Liver (tissue), 3 donors: ENCODE data around the gene OR2S2.

Experiments used
- FOXA1 ChIP-seq: IDR thresholded peaks from 2 replicates; pipeline ENCODE4 v1.6.1; 2016; ENCODE audit warnings: antibody characterized with exemption
- HNF4G ChIP-seq: IDR thresholded peaks from 2 replicates; pipeline ENCODE4 v1.6.1; 2016; ENCODE audit warnings: antibody characterized with exemption
- RAD21 ChIP-seq, 2 donors: IDR thresholded peaks; 2 replicates each; pipeline ENCODE4 v1.6.1; 2016; ENCODE audit warnings: antibody characterized with exemption in 2 of 2, mild to moderate bottlenecking in 2 of 2
- TAF1 ChIP-seq: conservative IDR thresholded peaks from 2 replicates; pipeline ENCODE4 v1.6.1; 2016; ENCODE audit warnings: antibody characterized with exemption, mild to moderate bottlenecking
- YY1 ChIP-seq: IDR thresholded peaks from 2 replicates; pipeline ENCODE4 v1.6.1; 2016; ENCODE audit warnings: antibody characterized with exemption, mild to moderate bottlenecking
- TF ChIP-seq, protein P1 (sequence below): IDR thresholded peaks from 2 replicates; pipeline ENCODE4 v1.6.1; 2016; ENCODE audit warnings: antibody characterized with exemption
- TF ChIP-seq, protein P2 (sequence below): fragments of 150-350 bp; IDR thresholded peaks from 2 replicates; pipeline ENCODE4 v1.5.1; 2017; ENCODE audit warnings: improper control_type of control experiment, low read depth, low read length; ENCODE audit not compliant: missing input control
- TF ChIP-seq, protein P3 (sequence below): IDR thresholded peaks from 2 replicates; pipeline ENCODE4 v1.6.1; 2016; ENCODE audit warnings: antibody characterized with exemption, mild to moderate bottlenecking
- donor health status: healthy.
- donor health status: healthy.

- TF ChIP-seq, protein P1, sequence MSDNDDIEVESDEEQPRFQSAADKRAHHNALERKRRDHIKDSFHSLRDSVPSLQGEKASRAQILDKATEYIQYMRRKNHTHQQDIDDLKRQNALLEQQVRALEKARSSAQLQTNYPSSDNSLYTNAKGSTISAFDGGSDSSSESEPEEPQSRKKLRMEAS: no peak
- TF ChIP-seq, protein P2, sequence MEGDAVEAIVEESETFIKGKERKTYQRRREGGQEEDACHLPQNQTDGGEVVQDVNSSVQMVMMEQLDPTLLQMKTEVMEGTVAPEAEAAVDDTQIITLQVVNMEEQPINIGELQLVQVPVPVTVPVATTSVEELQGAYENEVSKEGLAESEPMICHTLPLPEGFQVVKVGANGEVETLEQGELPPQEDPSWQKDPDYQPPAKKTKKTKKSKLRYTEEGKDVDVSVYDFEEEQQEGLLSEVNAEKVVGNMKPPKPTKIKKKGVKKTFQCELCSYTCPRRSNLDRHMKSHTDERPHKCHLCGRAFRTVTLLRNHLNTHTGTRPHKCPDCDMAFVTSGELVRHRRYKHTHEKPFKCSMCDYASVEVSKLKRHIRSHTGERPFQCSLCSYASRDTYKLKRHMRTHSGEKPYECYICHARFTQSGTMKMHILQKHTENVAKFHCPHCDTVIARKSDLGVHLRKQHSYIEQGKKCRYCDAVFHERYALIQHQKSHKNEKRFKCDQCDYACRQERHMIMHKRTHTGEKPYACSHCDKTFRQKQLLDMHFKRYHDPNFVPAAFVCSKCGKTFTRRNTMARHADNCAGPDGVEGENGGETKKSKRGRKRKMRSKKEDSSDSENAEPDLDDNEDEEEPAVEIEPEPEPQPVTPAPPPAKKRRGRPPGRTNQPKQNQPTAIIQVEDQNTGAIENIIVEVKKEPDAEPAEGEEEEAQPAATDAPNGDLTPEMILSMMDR: no peak
- TF ChIP-seq, protein P3, sequence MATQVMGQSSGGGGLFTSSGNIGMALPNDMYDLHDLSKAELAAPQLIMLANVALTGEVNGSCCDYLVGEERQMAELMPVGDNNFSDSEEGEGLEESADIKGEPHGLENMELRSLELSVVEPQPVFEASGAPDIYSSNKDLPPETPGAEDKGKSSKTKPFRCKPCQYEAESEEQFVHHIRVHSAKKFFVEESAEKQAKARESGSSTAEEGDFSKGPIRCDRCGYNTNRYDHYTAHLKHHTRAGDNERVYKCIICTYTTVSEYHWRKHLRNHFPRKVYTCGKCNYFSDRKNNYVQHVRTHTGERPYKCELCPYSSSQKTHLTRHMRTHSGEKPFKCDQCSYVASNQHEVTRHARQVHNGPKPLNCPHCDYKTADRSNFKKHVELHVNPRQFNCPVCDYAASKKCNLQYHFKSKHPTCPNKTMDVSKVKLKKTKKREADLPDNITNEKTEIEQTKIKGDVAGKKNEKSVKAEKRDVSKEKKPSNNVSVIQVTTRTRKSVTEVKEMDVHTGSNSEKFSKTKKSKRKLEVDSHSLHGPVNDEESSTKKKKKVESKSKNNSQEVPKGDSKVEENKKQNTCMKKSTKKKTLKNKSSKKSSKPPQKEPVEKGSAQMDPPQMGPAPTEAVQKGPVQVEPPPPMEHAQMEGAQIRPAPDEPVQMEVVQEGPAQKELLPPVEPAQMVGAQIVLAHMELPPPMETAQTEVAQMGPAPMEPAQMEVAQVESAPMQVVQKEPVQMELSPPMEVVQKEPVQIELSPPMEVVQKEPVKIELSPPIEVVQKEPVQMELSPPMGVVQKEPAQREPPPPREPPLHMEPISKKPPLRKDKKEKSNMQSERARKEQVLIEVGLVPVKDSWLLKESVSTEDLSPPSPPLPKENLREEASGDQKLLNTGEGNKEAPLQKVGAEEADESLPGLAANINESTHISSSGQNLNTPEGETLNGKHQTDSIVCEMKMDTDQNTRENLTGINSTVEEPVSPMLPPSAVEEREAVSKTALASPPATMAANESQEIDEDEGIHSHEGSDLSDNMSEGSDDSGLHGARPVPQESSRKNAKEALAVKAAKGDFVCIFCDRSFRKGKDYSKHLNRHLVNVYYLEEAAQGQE: no peak
- TF ChIP-seq YY1 (no peak), HNF4G (no peak), TAF1 (no peak), FOXA1 (no peak), RAD21 (IDR thresholded peaks at IDR 0.05) (no peak)
Observed at GRCh38 chr9:35956651-35957050, 1.3 kb downstream of the OR2S2 start.
